Measurements from ENCODE around the gene DGKH. TPM values are rescaled to one million over a fixed set of nuclear protein-coding genes. Genes with fewer than 3 reads are reported as not detected.

DGKH gene
- total RNA-seq, 1 donor from 2014 or later, result 2.2 TPM

DNA sequence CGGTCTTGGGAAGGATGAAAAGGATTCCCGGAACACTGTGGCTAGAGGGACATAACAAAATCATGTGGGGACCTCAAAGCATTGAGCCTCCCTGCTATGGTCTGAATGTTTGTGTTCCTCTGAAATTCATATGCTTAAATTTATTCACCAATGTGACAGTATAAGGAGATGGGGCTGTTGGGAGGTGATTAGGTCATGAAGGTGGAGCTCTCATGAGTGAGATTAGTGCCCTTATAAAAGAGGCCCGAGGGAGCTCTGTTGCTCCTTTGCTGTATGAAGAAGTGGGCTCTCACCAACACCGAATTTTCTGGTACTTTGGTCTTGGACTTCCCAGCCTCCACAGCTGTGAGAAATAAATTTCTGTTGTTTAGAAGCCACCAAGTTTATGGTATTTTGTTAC, 26.1 kb upstream of the DGKH start:
- no peak overlapping the region for H3K27ac Mint-ChIP-seq
- H3K9me3 Mint-ChIP-seq, result no peaks in the 10 kb centered on the region
- peaks cover 4% of the 10 kb centered on the region for H3K27me3 Mint-ChIP-seq
- no peaks in the 10 kb centered on the region for H3K36me3 Mint-ChIP-seq (ENCODE audit: low read depth)
- ChIA-PET CTCF (no interaction called here), POLR2A (no interaction called here)
- intact Hi-C loops (cut with micrococcal nuclease), result no loop called here
- no peak overlapping the region for H3K4me3 Mint-ChIP-seq
- DNase-seq (no peak), ATAC-seq (ENCODE audit: low read depth) (no peak)
- no peaks in the 10 kb centered on the region for H3K4me1 Mint-ChIP-seq
- TF ChIP-seq, protein P1, sequence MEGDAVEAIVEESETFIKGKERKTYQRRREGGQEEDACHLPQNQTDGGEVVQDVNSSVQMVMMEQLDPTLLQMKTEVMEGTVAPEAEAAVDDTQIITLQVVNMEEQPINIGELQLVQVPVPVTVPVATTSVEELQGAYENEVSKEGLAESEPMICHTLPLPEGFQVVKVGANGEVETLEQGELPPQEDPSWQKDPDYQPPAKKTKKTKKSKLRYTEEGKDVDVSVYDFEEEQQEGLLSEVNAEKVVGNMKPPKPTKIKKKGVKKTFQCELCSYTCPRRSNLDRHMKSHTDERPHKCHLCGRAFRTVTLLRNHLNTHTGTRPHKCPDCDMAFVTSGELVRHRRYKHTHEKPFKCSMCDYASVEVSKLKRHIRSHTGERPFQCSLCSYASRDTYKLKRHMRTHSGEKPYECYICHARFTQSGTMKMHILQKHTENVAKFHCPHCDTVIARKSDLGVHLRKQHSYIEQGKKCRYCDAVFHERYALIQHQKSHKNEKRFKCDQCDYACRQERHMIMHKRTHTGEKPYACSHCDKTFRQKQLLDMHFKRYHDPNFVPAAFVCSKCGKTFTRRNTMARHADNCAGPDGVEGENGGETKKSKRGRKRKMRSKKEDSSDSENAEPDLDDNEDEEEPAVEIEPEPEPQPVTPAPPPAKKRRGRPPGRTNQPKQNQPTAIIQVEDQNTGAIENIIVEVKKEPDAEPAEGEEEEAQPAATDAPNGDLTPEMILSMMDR (IDR thresholded peaks at IDR 0.05), result no peak

DNA sequence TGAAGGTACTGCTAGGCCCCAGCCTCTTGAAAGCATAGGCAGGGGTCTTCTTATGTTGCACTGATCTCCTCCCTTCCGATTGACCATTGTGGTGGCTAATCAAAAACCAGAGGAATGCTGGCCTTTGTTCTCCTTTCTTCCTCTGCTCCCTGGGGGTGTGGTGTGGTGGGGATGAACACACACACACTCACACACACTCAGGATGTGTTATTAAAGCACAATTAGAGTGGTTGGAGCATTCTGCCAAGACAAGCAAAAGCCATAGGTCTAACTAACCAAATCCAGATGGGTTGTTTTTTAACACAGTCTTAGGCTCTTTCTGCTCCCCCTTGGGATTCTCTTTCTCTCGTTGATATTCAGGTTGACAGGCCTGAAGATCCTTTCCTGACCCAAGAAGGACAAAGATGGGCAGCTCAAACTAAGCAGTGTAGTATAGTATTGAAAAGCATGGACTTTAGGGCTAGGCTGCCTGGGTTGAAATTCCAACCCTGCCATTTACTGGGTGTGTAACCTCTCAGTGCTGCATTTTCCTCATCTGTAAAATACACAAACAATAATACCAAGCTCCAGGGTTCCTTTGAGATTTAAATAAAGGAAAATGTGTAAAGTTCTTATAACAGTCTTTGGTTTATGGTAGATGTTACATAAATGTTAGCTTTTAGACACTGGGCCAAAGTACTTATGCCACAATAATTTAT, 25.5 kb upstream of the DGKH start:
- Mint-ChIP-seq H3K4me1 (no peaks in the 10 kb centered on the region), H3K9me3 (no peaks in the 10 kb centered on the region), H3K27me3 (peaks cover 2% of the 10 kb centered on the region), H3K27ac (no peak overlapping the region), H3K4me3 (no peak overlapping the region), H3K36me3 (ENCODE audit: low read depth) (no peaks in the 10 kb centered on the region)
- ATAC-seq (ENCODE audit: low read depth) (no peak), DNase-seq (no peak)
- ChIA-PET CTCF (interaction anchor here (0.7 kb wide), 1 partner anchor 15 kb away, joined by 3 read pairs; no protein-coding TSS in a partner anchor), POLR2A (no interaction called here)
- intact Hi-C loops (cut with micrococcal nuclease), result no loop called here
- TF ChIP-seq, protein P1 (IDR thresholded peaks at IDR 0.05), result no peak

DNA sequence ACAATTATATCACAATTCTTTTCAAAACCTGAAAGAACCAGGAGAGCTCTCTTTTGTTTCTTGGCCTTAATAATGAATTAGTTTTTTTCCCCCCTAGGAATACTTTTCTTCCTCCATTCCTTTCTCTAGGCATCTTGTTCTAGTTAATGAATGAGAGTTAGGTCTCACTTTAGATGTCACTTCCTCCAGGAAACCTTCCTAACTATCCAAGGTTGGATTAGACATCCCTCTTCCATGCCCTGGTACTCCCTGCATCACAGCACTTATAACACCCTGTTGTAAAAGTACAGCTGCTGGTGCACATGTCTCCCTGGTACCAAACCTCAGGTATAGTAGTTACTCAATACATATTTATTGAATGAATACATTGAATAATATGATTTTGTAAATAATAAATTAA, 21.2 kb upstream of the DGKH start:
- H3K4me3 Mint-ChIP-seq, result no peak overlapping the region
- no peak for ATAC-seq (ENCODE audit: low read depth)
- POLR2A ChIA-PET, result no interaction called here

DNA sequence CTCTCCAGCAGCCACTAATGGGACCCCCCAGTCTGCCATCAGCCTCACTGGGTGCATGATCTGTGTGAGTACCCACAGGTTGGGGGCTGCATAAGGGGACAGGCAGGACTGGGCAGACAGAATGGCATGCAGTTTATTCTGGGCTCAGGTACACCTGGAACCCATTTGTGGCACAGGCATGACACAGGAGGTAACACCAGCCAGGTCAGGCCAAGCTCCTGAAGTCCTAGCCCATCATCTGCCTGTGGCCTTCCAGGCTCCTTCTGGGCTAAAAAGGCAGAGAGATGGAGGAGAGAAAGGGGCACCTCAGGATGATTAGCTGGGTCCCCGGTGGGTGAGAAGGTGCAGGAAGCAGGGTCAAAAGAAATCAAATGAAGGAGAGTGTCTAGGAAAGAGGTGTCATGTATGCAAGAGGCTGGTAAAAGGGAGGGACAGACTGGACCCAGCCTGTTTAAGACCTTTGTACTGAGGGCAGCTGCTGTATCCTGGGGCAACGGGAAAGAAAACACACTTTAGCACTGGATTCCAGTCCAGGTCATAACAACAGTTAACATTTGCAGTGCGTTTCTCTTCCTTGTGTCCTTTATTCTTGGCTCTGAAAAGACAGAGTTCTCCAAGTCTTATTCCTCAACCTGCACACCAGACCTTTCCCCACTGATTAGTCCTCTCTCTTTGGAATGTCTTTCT, 20.2 kb upstream of the DGKH start:
- Mint-ChIP-seq H3K4me1 (no peaks in the 10 kb centered on the region), H3K4me3 (no peak overlapping the region), H3K27me3 (peaks cover 16% of the 10 kb centered on the region), H3K36me3 (ENCODE audit: low read depth) (no peaks in the 10 kb centered on the region), H3K9me3 (no peaks in the 10 kb centered on the region), H3K27ac (no peak overlapping the region)
- ChIA-PET CTCF (no interaction called here), POLR2A (no interaction called here)
- intact Hi-C loops (cut with micrococcal nuclease), result no loop called here
- TF ChIP-seq, protein P1 (IDR thresholded peaks at IDR 0.05), result no peak
- ATAC-seq (ENCODE audit: low read depth), result no peak
- DNase-seq, result no peak

More for the DNA sequence above, 21.2 kb upstream of the DGKH start:
- CTCF ChIA-PET, result no interaction called here
- no peaks in the 10 kb centered on the region for H3K4me1 Mint-ChIP-seq
- H3K27me3 Mint-ChIP-seq, result peaks cover 16% of the 10 kb centered on the region
- H3K27ac Mint-ChIP-seq, result no peak overlapping the region
- no peaks in the 10 kb centered on the region for H3K9me3 Mint-ChIP-seq
- TF ChIP-seq, protein P1 (IDR thresholded peaks at IDR 0.05), result no peak
- intact Hi-C loops (cut with micrococcal nuclease), result no loop called here
- H3K36me3 Mint-ChIP-seq (ENCODE audit: low read depth), result no peaks in the 10 kb centered on the region
- no peak for DNase-seq

DNA sequence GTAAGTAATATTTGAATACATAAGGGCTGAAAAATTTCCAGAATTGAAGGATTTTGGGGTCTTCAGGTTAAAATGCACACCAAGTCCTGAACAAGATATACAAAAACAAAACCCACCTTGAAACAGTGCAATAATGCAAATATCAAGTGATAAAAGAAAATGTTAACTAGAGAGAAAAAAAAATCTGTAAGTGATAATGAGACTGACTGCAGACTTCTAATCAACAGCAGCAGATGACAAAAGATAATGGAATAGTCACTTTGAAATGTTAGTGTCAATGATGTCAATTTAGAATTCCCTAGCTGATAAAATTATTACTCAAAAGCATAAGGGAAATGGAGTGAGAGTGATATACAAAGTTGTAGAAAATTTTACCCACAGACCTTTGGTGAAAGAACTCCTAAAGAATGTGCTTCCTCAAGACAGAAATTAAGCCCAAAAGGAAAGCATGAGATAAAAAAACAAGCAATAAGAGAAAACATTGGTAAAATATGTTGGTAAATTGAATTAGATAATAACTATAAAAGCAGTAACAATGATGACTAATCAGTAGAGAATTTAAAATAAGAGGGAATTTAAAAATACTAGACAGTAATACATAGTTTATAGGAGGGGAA, 12.4 kb upstream of the DGKH start:
- ATAC-seq (ENCODE audit: low read depth), result no peak
- intact Hi-C loops (cut with micrococcal nuclease), result no loop called here
- CTCF ChIA-PET, result no interaction called here

More for the DNA sequence above, 12.4 kb upstream of the DGKH start:
- Mint-ChIP-seq H3K4me3 (no peak overlapping the region), H3K4me1 (peaks cover 8% of the 10 kb centered on the region), H3K27me3 (peaks cover 6% of the 10 kb centered on the region), H3K36me3 (ENCODE audit: low read depth) (peaks cover 3% of the 10 kb centered on the region), H3K9me3 (peaks cover 9% of the 10 kb centered on the region), H3K27ac (no peak overlapping the region)
- no peak for DNase-seq
- POLR2A ChIA-PET, result no interaction called here
- TF ChIP-seq, protein P1 (IDR thresholded peaks at IDR 0.05), result no peak

All from activated B cell treated with CpG ODN at 0.5 μM for 24 hours (primary cell).